Loucy (cell line): ENCODE results near the gene PMF1.

Experiments
- H2AFZ ChIP-seq: fragments of 200-600 bp; sonication (generic); 2 replicates; pipeline ENCODE4 v1.6.0; 2016; ENCODE audit warnings: antibody characterized with exemption, mild to moderate bottlenecking, low read length, moderate library complexity
- H3F3A ChIP-seq: fragments of 200-600 bp; 2 replicates; pipeline ENCODE4 v1.6.0; 2016; ENCODE audit warnings: antibody characterized with exemption, low read depth, mild to moderate bottlenecking
- H3K27me3 ChIP-seq: fragments of 200-600 bp; sonication (generic); 2 replicates; pipeline ENCODE4 v1.6.1; 2014; ENCODE audit warnings: low read length, mild to moderate bottlenecking; ENCODE audit not compliant: insufficient read depth, poor library complexity, severe bottlenecking
- H3K36me3 ChIP-seq: fragments of 200-600 bp; sonication (generic); 2 replicates; pipeline ENCODE4 v1.6.1; 2016; ENCODE audit warnings: low read length; ENCODE audit not compliant: insufficient read depth
- H3K4me1 ChIP-seq: fragments of 200-600 bp; sonication (generic); 2 replicates; pipeline ENCODE4 v1.5.1; 2014; ENCODE audit warnings: low read length, mild to moderate bottlenecking; ENCODE audit not compliant: insufficient read depth, poor library complexity, severe bottlenecking
- H3K4me2 ChIP-seq: fragments of 200-600 bp; sonication (generic); 2 replicates; pipeline ENCODE4 v1.6.0; 2014; ENCODE audit warnings: antibody characterized with exemption, low read length, low read depth, mild to moderate bottlenecking; ENCODE audit not compliant: poor library complexity, severe bottlenecking
- H3K4me3 ChIP-seq: fragments of 200-600 bp; sonication (generic); 2 replicates; pipeline ENCODE4 v1.5.1; 2014; ENCODE audit warnings: low read length, mild to moderate bottlenecking, mixed read lengths; ENCODE audit not compliant: poor library complexity, severe bottlenecking
- H3K79me2 ChIP-seq: fragments of 200-600 bp; sonication (generic); 2 replicates; pipeline ENCODE4 v1.6.1; 2014; ENCODE audit warnings: low read length; ENCODE audit not compliant: insufficient read depth
- H3K9ac ChIP-seq: fragments of 200-600 bp; sonication (generic); 2 replicates; pipeline ENCODE4 v1.6.0; 2014; ENCODE audit warnings: mild to moderate bottlenecking, low read depth, low read length, moderate library complexity; ENCODE audit not compliant: poor library complexity, severe bottlenecking
- H3K9me2 ChIP-seq: fragments of 200-600 bp; sonication (generic); replicated peaks from 2 replicates; pipeline ENCODE4 v1.6.1; 2016; ENCODE audit warnings: low read depth, low read length, mixed read lengths
- H3K9me3 ChIP-seq: fragments of 200-600 bp; sonication (generic); 2 replicates; pipeline ENCODE4 v1.6.1; 2014; ENCODE audit warnings: mild to moderate bottlenecking, antibody characterized with exemption, low read length, low read depth; ENCODE audit not compliant: insufficient read depth
- H4K20me1 ChIP-seq: fragments of 200-600 bp; sonication (generic); 2 replicates; pipeline ENCODE4 v1.6.0; 2014; ENCODE audit warnings: antibody characterized with exemption, low read length, mild to moderate bottlenecking; ENCODE audit not compliant: insufficient read depth, poor library complexity, severe bottlenecking
- CTCF ChIP-seq: fragments of 200-600 bp; sonication (generic); conservative IDR thresholded peaks from 2 replicates; pipeline ENCODE4 v1.5.1; 2014; ENCODE audit warnings: mild to moderate bottlenecking, antibody characterized with exemption, low read length
- EZH2phosphoT487 ChIP-seq: fragments of 200-600 bp; IDR thresholded peaks from 2 replicates; pipeline ENCODE4 v1.6.1; 2018; ENCODE audit warnings: antibody characterized with exemption, mild to moderate bottlenecking, moderate library complexity, borderline replicate concordance

PMF1 gene

GRCh38 chr1:156258859-156259258, 46.1 kb downstream of the PMF1 start:
- Histone ChIP-seq H2AFZ (no peak overlapping the region), H3K4me1 (peaks cover 3% of the 10 kb centered on the region), H3K4me2 (no peak overlapping the region), H3K27me3 (no peaks in the 10 kb centered on the region), H3K79me2 (no peaks in the 10 kb centered on the region), H3K9ac (no peak overlapping the region), H3K36me3 (peaks cover 76% of the 10 kb centered on the region; the same call in 1 of the 2 replicates), H3K9me2 (no peaks in the 10 kb centered on the region), H3K4me3 (no peak overlapping the region), H3F3A (no peaks in the 10 kb centered on the region), H4K20me1 (no peaks in the 10 kb centered on the region), H3K9me3 (no peaks in the 10 kb centered on the region)
- no peak for TF ChIP-seq CTCF
- TF ChIP-seq EZH2phosphoT487, result no peak

GRCh38 chr1:156259805-156260204, 47.0 kb downstream of the PMF1 start:
- Histone ChIP-seq H4K20me1 (no peaks in the 10 kb centered on the region), H3K4me1 (peaks cover 3% of the 10 kb centered on the region), H3F3A (no peaks in the 10 kb centered on the region), H3K9ac (no peak overlapping the region), H3K36me3 (peaks cover 75% of the 10 kb centered on the region; the same call in 1 of the 2 replicates), H3K4me2 (no peak overlapping the region), H2AFZ (no peak overlapping the region), H3K79me2 (no peaks in the 10 kb centered on the region), H3K27me3 (no peaks in the 10 kb centered on the region), H3K9me2 (no peaks in the 10 kb centered on the region), H3K4me3 (no peak overlapping the region), H3K9me3 (no peaks in the 10 kb centered on the region)
- TF ChIP-seq EZH2phosphoT487 (no peak), CTCF (peak; percentile 48)

- peaks cover 3% of the 10 kb centered on the region for H3K4me1 ChIP-seq
- H3K79me2 ChIP-seq, result no peaks in the 10 kb centered on the region
- no peak overlapping the region for H2AFZ ChIP-seq
- no peak overlapping the region for H3K4me2 ChIP-seq
- H3K27me3 ChIP-seq, result no peaks in the 10 kb centered on the region
- no peak overlapping the region for H3K9ac ChIP-seq
- H3K9me3 ChIP-seq, result no peaks in the 10 kb centered on the region
- no peaks in the 10 kb centered on the region for H3K9me2 ChIP-seq
- no peak overlapping the region for H3K4me3 ChIP-seq
- H3F3A ChIP-seq, result no peaks in the 10 kb centered on the region
- no peaks in the 10 kb centered on the region for H4K20me1 ChIP-seq
- no peak for TF ChIP-seq EZH2phosphoT487
- no peak for TF ChIP-seq CTCF
- H3K36me3 ChIP-seq, result peaks cover 86% of the 10 kb centered on the region; the same call in 1 of the 2 replicates
Measured at GRCh38 chr1:156260896-156261295, 48.1 kb downstream of the PMF1 start.
